GM12872 (cell line): ENCODE results near the gene NCOR2.

Experiments
- TF ChIP-seq, protein P1 (sequence below): IDR thresholded peaks from 3 replicates; pipeline ENCODE4 v1.5.1; 2011; ENCODE audit warnings: low read depth, mild to moderate bottlenecking, low read length, moderate library complexity; ENCODE audit not compliant: insufficient read depth

Gene NCOR2

DNA sequence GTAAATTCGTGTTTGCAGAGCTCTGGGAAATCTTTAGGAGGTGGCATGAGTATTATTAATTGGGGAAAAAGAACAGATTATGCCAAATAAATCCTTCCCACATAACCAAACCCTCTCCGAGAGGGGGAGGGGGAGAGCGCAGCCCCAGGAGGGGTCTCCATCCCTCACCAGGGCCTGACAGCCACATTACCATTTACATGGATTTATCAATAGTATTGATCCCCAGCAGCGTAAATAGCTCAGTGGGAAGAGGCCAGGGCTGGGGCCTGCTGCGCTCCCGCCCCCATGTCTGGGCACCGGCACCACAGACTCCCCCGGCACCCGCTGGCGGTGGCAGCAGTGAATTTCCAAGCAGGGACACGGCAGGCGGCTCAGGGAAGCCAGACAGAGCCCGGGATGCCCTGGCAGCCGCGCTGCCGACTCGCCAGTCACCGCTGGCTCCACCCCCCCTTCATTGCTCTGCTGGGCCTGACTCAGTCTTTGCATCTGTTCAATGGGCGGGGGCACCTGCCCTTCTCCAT, 2.4 kb downstream of the NCOR2 start:
- TF ChIP-seq, protein P1, sequence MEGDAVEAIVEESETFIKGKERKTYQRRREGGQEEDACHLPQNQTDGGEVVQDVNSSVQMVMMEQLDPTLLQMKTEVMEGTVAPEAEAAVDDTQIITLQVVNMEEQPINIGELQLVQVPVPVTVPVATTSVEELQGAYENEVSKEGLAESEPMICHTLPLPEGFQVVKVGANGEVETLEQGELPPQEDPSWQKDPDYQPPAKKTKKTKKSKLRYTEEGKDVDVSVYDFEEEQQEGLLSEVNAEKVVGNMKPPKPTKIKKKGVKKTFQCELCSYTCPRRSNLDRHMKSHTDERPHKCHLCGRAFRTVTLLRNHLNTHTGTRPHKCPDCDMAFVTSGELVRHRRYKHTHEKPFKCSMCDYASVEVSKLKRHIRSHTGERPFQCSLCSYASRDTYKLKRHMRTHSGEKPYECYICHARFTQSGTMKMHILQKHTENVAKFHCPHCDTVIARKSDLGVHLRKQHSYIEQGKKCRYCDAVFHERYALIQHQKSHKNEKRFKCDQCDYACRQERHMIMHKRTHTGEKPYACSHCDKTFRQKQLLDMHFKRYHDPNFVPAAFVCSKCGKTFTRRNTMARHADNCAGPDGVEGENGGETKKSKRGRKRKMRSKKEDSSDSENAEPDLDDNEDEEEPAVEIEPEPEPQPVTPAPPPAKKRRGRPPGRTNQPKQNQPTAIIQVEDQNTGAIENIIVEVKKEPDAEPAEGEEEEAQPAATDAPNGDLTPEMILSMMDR = no peak

DNA sequence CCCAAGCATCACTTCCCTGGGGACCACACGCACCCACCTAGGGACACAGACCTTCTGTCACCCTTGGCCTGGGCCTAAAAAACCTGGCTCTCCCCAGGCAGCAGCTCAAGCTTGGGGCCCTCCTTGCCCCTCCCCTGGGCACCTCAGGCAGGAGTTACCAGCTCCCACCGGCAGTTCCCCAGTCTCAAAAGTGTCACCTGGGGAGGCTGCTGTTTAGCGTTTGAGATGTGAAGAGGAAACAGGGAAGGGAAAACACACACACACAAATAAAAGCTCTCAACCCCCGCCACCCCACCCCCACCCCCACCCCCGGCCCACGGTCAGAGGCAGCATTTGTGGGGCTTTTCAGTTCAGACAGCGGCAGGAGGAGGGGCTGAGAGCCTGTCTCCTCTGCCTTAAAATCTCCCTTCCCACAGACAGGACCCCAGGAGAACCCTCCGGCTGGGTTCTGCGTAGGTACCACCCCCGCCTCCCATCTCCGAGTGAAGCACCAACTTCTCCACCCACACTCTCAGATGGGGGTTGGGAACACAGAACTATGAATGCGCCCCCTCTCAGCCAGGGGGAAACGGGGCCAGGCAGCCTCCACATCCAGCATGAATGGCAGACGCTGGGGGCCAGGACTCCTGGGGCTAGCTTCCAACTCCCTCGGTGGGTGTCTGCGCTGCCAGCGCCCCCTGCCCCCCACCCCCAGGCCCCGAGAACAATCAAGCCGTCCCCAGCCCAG, 3.0 kb downstream of the NCOR2 start:
- TF ChIP-seq, protein P1 = no peak

DNA sequence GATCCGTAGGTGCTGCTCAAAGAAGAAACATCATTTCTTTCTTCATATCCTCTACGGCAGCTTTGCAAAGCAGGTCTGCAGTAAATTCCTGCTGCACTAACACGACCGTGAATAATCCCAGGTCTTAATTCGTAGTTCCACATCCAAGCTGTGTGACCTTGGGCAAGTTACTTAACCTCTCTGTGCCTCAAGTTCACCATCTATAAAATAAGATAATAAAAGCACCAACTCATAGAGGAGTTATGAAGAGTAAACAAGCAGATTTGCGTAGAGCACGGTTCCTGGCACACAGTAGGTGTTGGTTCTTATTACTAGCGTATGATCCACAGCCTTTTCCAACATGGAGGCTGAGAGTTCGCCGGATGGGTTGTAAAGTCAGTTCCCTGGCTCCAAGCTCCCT, 3.6 kb downstream of the NCOR2 start:
- TF ChIP-seq, protein P1 = no peak

DNA sequence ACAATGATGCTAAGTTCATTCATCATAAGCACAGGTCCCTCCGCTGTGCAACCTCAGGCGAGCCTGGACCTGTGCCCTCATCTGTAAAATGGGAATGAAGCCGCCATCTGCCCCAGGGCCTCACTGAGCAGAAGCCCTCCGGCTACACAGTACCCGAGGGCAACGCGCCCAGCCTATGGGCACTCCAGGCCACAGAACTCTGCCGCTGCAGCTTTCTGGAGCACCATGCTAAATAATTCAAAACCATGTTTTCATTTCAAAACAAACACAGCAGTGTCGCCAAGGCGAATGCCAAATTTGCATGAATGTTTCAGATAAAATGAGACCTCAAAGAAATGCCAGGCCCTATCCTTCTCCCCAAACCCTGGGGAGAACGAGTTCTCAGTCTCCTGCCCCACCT, 4.0 kb downstream of the NCOR2 start:
- TF ChIP-seq, protein P1 = no peak

DNA sequence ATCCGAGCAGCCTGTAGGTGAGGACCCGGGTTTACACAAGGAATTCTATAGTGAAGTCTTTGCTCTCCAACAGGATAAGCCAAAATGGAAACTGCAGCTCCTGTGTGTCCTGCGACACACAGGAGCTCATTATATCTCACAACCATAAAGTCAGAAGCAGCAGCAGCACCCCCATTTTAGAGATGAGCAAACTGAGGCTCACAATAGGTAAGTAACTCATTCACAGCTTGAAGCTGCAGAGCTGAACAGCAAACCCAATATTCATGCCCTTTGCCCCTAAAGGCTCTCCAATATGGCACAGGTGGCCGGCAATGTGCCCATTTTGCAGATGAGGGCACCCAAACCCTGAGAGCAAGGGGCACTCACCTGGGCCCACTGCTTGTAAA, 4.6 kb downstream of the NCOR2 start:
- TF ChIP-seq, protein P1 = no peak

DNA sequence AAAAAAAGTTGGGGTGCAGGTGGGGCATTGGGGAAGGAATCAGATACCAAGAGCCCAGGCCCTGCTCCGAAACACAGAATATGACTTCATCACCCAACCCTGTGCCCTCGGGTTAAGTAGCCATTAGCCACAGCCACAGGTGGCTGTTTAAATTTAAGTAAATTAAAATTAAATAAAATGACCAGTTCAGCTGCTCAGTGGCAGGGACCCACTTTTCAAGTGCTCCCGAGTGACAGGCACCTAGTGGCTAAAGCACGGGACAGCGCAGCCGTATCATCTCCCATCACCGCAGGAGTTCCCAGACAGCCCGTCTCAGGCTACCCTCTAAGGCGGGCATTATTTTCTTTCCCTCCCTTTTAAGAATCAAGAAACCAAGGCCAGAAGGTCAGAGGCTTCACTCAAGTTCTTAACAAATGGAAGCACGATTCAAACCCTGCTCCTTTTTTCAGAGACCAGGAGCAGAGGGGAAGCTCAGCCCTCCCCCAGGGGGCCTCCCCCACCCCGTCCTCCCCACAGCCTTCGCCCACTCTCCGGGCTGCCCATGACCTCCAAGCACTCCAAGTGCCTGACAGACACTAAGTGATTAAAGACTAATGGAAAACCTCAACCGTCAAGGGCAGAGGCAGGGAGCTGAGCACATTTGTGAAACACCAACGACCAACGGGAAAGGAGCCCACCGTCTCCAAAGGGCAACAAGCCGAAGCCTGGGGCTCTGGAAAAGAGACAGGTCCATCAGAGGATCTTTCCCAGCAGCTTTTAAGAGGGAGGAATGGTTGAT, 5.2 kb downstream of the NCOR2 start:
- TF ChIP-seq, protein P1 = no peak

DNA sequence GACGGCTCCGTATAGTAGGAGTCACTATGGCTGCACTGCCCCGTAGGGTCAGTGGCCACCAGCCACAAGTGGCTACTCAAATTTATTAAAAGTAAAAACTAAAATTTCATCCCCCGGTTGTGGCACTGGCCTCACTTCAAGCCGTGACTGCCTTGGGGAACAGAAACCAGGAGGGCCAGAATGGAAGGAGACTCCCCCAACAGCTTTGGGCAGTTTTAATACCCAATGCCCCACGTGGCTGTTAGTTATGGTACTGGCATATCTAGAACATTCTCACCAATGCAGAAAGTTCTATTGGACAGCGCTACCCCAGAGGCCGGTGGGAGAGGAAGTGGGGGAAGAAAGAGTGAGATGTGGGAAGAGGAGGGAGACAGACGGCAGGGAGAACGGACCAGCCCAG, 6.2 kb downstream of the NCOR2 start:
- TF ChIP-seq, protein P1 = no peak
